ENCODE measurements around the gene PODXL2. TPM values are rescaled to one million over a fixed set of nuclear protein-coding genes. Genes with fewer than 3 reads are reported as not detected.

The PODXL2 gene
- total and polyA plus RNA-seq, 2 of the 8 experiments (the other 6 are each of a cell fraction or from before 2014, with no cell fraction given), result 27.6 to 31.6 TPM

- H2BK15ac ChIP-seq (ENCODE audit: low read length), result no peak overlapping the region
- no peaks in the 10 kb centered on the region for H3K79me2 ChIP-seq (ENCODE audit: control insufficient read depth in 1 of 2, insufficient read depth in 2 of 2, low read length in 2 of 2)
- no peak overlapping the region for H3K56ac ChIP-seq (replicated peaks; ENCODE audit: insufficient read length, low read depth, low read length)
- H3K9ac ChIP-seq (replicated peaks in 1 of 4; ENCODE audit: extremely low read depth in 1 of 4, low read depth in 3 of 4, low read length in 3 of 4), result no peak overlapping the region
- H2BK12ac ChIP-seq (ENCODE audit: low read depth, low read length), result no peak overlapping the region
- no peak overlapping the region for H3K23ac ChIP-seq (ENCODE audit: insufficient read length)
- H2AFZ ChIP-seq (ENCODE audit: low read length), result no peak overlapping the region
- 91% methylated on average over 11 of the region's 11 CpGs; no CpG with 5 or more reads in 1 of the 2 experiments for WGBS, 2 experiments (ENCODE audit: extremely low coverage in 1 of 2, insufficient coverage in 1 of 2, insufficient read length in 1 of 2, insufficient replicate concordance in 2 of 2, low coverage in 1 of 2, low lambda C conversion rate in 2 of 2, missing lambda C conversion rate in 1 of 2)
- no peak overlapping the region for H2BK120ac ChIP-seq (replicated peaks; ENCODE audit: low read depth, low read length)
- DNase-seq (ENCODE audit: low read depth in 1 of 2, low spot score in 2 of 2) (no peak), FAIRE-seq (no peak)
- no peaks in the 10 kb centered on the region for H3K27me3 ChIP-seq (replicated peaks in 1 of 4; ENCODE audit: control insufficient read depth in 3 of 4, extremely low read depth in 1 of 4, insufficient read depth in 3 of 4, low read length in 3 of 4)
- no peak overlapping the region for H3K4me3 ChIP-seq (ENCODE audit: extremely low read depth in 1 of 4, insufficient read depth in 2 of 4, low read depth in 3 of 4, low read length in 4 of 4)
- CTCF ChIA-PET (ENCODE audit: partially characterized antibody), result interaction anchor here (0.7 to 2.5 kb wide), 6 partner anchors 8 to 188 kb away, joined by 3 to 10 read pairs (median 4); no protein-coding TSS in a partner anchor
- no peak overlapping the region for H3K18ac ChIP-seq (ENCODE audit: extremely low read depth, low read length)
- no peak overlapping the region; the same call in 1 of the 2 replicates for H2BK5ac ChIP-seq (ENCODE audit: low read depth, low read length)
- H3K27ac ChIP-seq (ENCODE audit: low read depth, low read length), result no peak overlapping the region
- no peak overlapping the region for H3K14ac ChIP-seq (ENCODE audit: insufficient read length)
- no peaks in the 10 kb centered on the region for H3K9me3 ChIP-seq (ENCODE audit: insufficient read depth in 2 of 2, low read depth in 1 of 2, low read length in 1 of 2)
- H2BK20ac ChIP-seq (ENCODE audit: low read length), result 0 out of 2 replicates have a peak overlapping the region, but pooled peaks have one; percentile 86
- H2AK5ac ChIP-seq (ENCODE audit: low read depth, low read length), result no peak overlapping the region
- no peaks in the 10 kb centered on the region for H3K36me3 ChIP-seq (ENCODE audit: control insufficient read depth in 2 of 4, insufficient read depth in 4 of 4, low read length in 3 of 4)
- H3K4ac ChIP-seq (replicated peaks; ENCODE audit: insufficient read length, low read depth, low read length), result no peak overlapping the region
- POLR2A ChIA-PET (ENCODE audit: partially characterized antibody), result interaction anchor here (1.3 kb wide), 1 partner anchor 14 kb away, joined by 4 read pairs; no protein-coding TSS in a partner anchor
- no peaks in the 10 kb centered on the region; the same call in 1 of the 2 replicates for H3K79me1 ChIP-seq (ENCODE audit: low read depth, low read length)
- H4K8ac ChIP-seq (ENCODE audit: extremely low read depth, insufficient read depth, low read length), result no peak overlapping the region
- peaks cover 0 to 3% (median under 1%) of the 10 kb centered on the region in 4 experiments; a peak in 2 of 7 replicates for H3K4me1 ChIP-seq (replicated peaks in 1 of 4; ENCODE audit: control insufficient read depth in 3 of 4, insufficient read depth in 4 of 4, low read length in 3 of 4)
- H4K5ac ChIP-seq (ENCODE audit: insufficient read length, low read depth, low read length), result no peak overlapping the region
- H3K23me2 ChIP-seq (ENCODE audit: low read depth, low read length), result no peaks in the 10 kb centered on the region
- no peaks in the 10 kb centered on the region for H4K20me1 ChIP-seq (replicated peaks in 1 of 2; ENCODE audit: control insufficient read depth in 1 of 2, insufficient read depth in 2 of 2, low read length in 2 of 2)
- H3K4me2 ChIP-seq (ENCODE audit: insufficient read depth in 1 of 2, low read depth in 2 of 2, low read length in 2 of 2), result no peak overlapping the region
- H4K91ac ChIP-seq (replicated peaks; ENCODE audit: insufficient read length, low read length), result no peak overlapping the region
- no peak for TF ChIP-seq MAFK (IDR thresholded peaks at IDR 0.05; ENCODE audit: low read depth, low read length)
- TF ChIP-seq BACH1 (IDR thresholded peaks at IDR 0.05; ENCODE audit: low read length), result no peak
- no peak for TF ChIP-seq SRF (IDR thresholded peaks at IDR 0.05; ENCODE audit: low read depth, low read length)
- no peak for TF ChIP-seq KDM1A (IDR thresholded peaks at IDR 0.05; ENCODE audit: borderline replicate concordance, low read length)
- TF ChIP-seq TBP (IDR thresholded peaks at IDR 0.05; ENCODE audit: low read depth, low read length), result no peak
- TF ChIP-seq JUN (IDR thresholded peaks at IDR 0.05; ENCODE audit: low read depth, low read length), result no peak
- TF ChIP-seq TCF12 (IDR thresholded peaks at IDR 0.05; ENCODE audit: low read depth, low read length), result no peak
- TF ChIP-seq KDM5A (IDR thresholded peaks at IDR 0.05; ENCODE audit: low read length), result no peak
- no peak for TF ChIP-seq POLR2AphosphoS5 (IDR thresholded peaks at IDR 0.05; ENCODE audit: low read depth, low read length)
- TF ChIP-seq BRCA1 (IDR thresholded peaks at IDR 0.05; ENCODE audit: low read depth, low read length), result no peak
- TF ChIP-seq EZH2 (IDR thresholded peaks at IDR 0.05; ENCODE audit: low read depth, low read length, severe bottlenecking), result no peak
- TF ChIP-seq CBX8 (IDR thresholded peaks at IDR 0.05; ENCODE audit: borderline replicate concordance, low read depth, low read length), result no peak
- no peak for TF ChIP-seq RFX5 (IDR thresholded peaks at IDR 0.05; ENCODE audit: borderline replicate concordance, low read depth, low read length)
- TF ChIP-seq ASH2L (IDR thresholded peaks at IDR 0.05; ENCODE audit: low read length), result no peak
- no peak for TF ChIP-seq JUND (IDR thresholded peaks at IDR 0.05; ENCODE audit: low read length)
Observed at GRCh38 chr3:127701280-127701911, 72.4 kb downstream of the PODXL2 start.

Data from H1 (cell line).